ENCODE results near the gene ABCC6.

- TF ChIP-seq POLR2A (IDR thresholded peaks at IDR 0.05) (no peak), CTCF (IDR thresholded peaks at IDR 0.05) (no peak)
These were observed 122.7 kb downstream of the ABCC6 start for GRCh38 chr16:16100631-16101030.

All from ovary (tissue), 3 donors.